Smooth muscle cell (in vitro differentiated cells): ENCODE results near the gene ZBTB12. TPM values are rescaled to one million over a fixed set of nuclear protein-coding genes. Genes with fewer than 3 reads are reported as not detected.
"Not testable (repeated sequence)": the region's sequence is repeated elsewhere in the genome, so short reads cannot be mapped to it uniquely, and the experiment has no call there.

ENCODE experiments used
- DNase-seq: peaks from one replicate; lab custom pipeline; 2025; ENCODE audit not compliant: unreplicated experiment; lab: John Stamatoyannopoulos, UW
- H2AFZ ChIP-seq: fragments of 200-600 bp; sonication (generic); 2 replicates; pipeline ENCODE4 v1.6.0; 2016; ENCODE audit warnings: antibody characterized with exemption, low read depth, mild to moderate bottlenecking
- H3F3A ChIP-seq: fragments of 200-600 bp; sonication (generic); 2 replicates; pipeline ENCODE4 v1.6.0; 2017; ENCODE audit warnings: antibody characterized with exemption, low read depth
- H3K27ac ChIP-seq: fragments of 200-600 bp; sonication (generic); 2 replicates; pipeline ENCODE4 v1.5.1; 2016; ENCODE audit warnings: low read depth, mild to moderate bottlenecking
- H3K27me3 ChIP-seq: fragments of 200-600 bp; sonication (generic); 2 replicates; pipeline ENCODE4 v1.6.1; 2016; ENCODE audit warnings: low read depth, mild to moderate bottlenecking
- H3K36me3 ChIP-seq: fragments of 200-600 bp; sonication (generic); 2 replicates; pipeline ENCODE4 v1.5.1; 2016; ENCODE audit warnings: low read depth
- H3K4me1 ChIP-seq: fragments of 200-600 bp; sonication (generic); 2 replicates; pipeline ENCODE4 v1.5.1; 2016; ENCODE audit warnings: low read depth
- H3K4me2 ChIP-seq: fragments of 200-600 bp; sonication (generic); 2 replicates; pipeline ENCODE4 v1.6.0; 2016; ENCODE audit warnings: mild to moderate bottlenecking
- H3K4me3 ChIP-seq: fragments of 200-600 bp; sonication (generic); 2 replicates; pipeline ENCODE4 v1.5.1; 2016; ENCODE audit warnings: mild to moderate bottlenecking
- H3K79me2 ChIP-seq: fragments of 200-600 bp; sonication (generic); 2 replicates; pipeline ENCODE4 v1.6.0; 2016; ENCODE audit warnings: low read depth, mild to moderate bottlenecking
- H3K9ac ChIP-seq: fragments of 200-600 bp; sonication (generic); 2 replicates; pipeline ENCODE4 v1.6.0; 2016; ENCODE audit warnings: low read depth
- H3K9me3 ChIP-seq: fragments of 200-600 bp; sonication (generic); replicated peaks from 2 replicates; pipeline ENCODE4 v1.5.1; 2016; ENCODE audit warnings: low read depth
- H4K20me1 ChIP-seq: fragments of 200-600 bp; sonication (generic); 2 replicates; pipeline ENCODE4 v1.6.0; 2016; ENCODE audit warnings: low read depth
- CTCF ChIP-seq: fragments of 200-600 bp; sonication (generic); IDR thresholded peaks from 2 replicates; pipeline ENCODE4 v1.5.1; 2017; ENCODE audit warnings: borderline replicate concordance, mild to moderate bottlenecking, antibody characterized with exemption; ENCODE audit not compliant: insufficient read depth, poor library complexity, severe bottlenecking
- WGBS: methylation state at CpG from one replicate; pipeline ENCODE4 v1.1.7; 2016; ENCODE audit warnings: low lambda C conversion rate; 5-methylcytosine and 5-hydroxymethylcytosine counted together
- polyA plus RNA-seq: library from polyadenylated mRNA; unstranded; fragments of >200 nt; fragmentation: Nextera tagmentation; extraction: Ambion mirVana; gene quantifications from 2 replicates; pipeline ENCODE4 v1.2.1, GENCODE V29; 2016
- total RNA-seq: library from RNA; depleted of rRNA; stranded (reverse); fragments of >200 nt; gene quantifications from 2 replicates; pipeline ENCODE4 v1.2.3, GENCODE V29; 2014

ZBTB12 gene
- total and polyA plus RNA-seq, 2 experiments from 2014 or later: 0.04 TPM; not detected in 1

- Histone ChIP-seq H3K27ac (no peak overlapping the region), H3F3A (no peaks in the 10 kb centered on the region), H3K79me2 (peaks cover 10% of the 10 kb centered on the region), H3K4me2 (no peak overlapping the region), H3K4me1 (peaks cover 11% of the 10 kb centered on the region), H2AFZ (no peak overlapping the region), H3K4me3 (no peak overlapping the region), H3K36me3 (no peaks in the 10 kb centered on the region), H3K27me3 (no peaks in the 10 kb centered on the region), H3K9me3 (no peaks in the 10 kb centered on the region), H4K20me1 (no peaks in the 10 kb centered on the region), H3K9ac (no peak overlapping the region)
- no peak for TF ChIP-seq CTCF
- DNase-seq: no peak
- WGBS: 95% methylated on average over 8 of the region's 8 CpGs
Measured at GRCh38 chr6:31864818-31865204, 37.1 kb downstream of the ZBTB12 start.

GRCh38 chr6:31864123-31864562, 37.7 kb downstream of the ZBTB12 start:
- peak overlapping the region; percentile 92 for H3K27ac ChIP-seq
- H4K20me1 ChIP-seq, H3K36me3 ChIP-seq, H3F3A ChIP-seq, DNase-seq, H3K9me3 ChIP-seq, H3K27me3 ChIP-seq: not testable (repeated sequence)
- H3K79me2 ChIP-seq: peaks cover 10% of the 10 kb centered on the region
- H3K4me2 ChIP-seq: peak overlapping the region; percentile 86
- peak overlapping the region; percentile 68 for H3K4me3 ChIP-seq
- peak overlapping the region; percentile 80 for H3K9ac ChIP-seq
- H3K4me1 ChIP-seq: peaks cover 11% of the 10 kb centered on the region
- H2AFZ ChIP-seq: peak overlapping the region; percentile 87
- 41% methylated on average over 9 of the region's 16 CpGs for WGBS

GRCh38 chr6:31862344-31863235, 39.3 kb downstream of the ZBTB12 start, which contains the start of gene NEU1:
NEU1 (minus strand) TSS chr6:31862821; CDS start chr6:31862776, 45 bp downstream.
- Histone ChIP-seq H3K9ac (peak within 1 kb of the TSS; percentile 91), H3K4me2 (peak within 1 kb of the TSS; percentile 90), H3F3A (no peaks in the 10 kb centered on the region), H3K27me3 (no peaks in the 10 kb centered on the region), H3K27ac (peak within 1 kb of the TSS; percentile 92), H2AFZ (peak within 1 kb of the TSS; percentile 87), H3K9me3 (no peaks in the 10 kb centered on the region), H3K4me1 (peaks cover 11% of the 10 kb centered on the region), H4K20me1 (no peaks in the 10 kb centered on the region), H3K36me3 (peaks cover 3% of the 10 kb centered on the region), H3K79me2 (peaks cover 10% of the 10 kb centered on the region), H3K4me3 (peak within 1 kb of the TSS; percentile 80)
- DNase-seq: peak; percentile 96
- no peak for TF ChIP-seq CTCF
- WGBS: 1% methylated on average over 63 of the region's 64 CpGs

- Histone ChIP-seq H3K27ac (no peak overlapping the region), H3K4me1 (peaks cover 11% of the 10 kb centered on the region), H3K79me2 (peaks cover 10% of the 10 kb centered on the region), H3K36me3 (peaks cover 3% of the 10 kb centered on the region), H3K9me3 (no peaks in the 10 kb centered on the region), H4K20me1 (no peaks in the 10 kb centered on the region), H3K4me3 (peak overlapping the region; percentile 80), H3K4me2 (peak overlapping the region; percentile 90), H3F3A (no peaks in the 10 kb centered on the region), H3K9ac (peak overlapping the region; percentile 91), H2AFZ (no peak overlapping the region), H3K27me3 (no peaks in the 10 kb centered on the region)
- DNase-seq: no peak
- 53% methylated on average over 17 of the region's 17 CpGs for WGBS
- no peak for TF ChIP-seq CTCF
Measured at GRCh38 chr6:31861919-31862343, 40.0 kb downstream of the ZBTB12 start.
